ENCODE measurements around the gene NEMP1.

Gene NEMP1

GRCh38 chr12:57106021-57106708, 27.6 kb upstream of the NEMP1 start:
- peak in 1 of 2 experiments; percentile 9 for DNase-seq

GRCh38 chr12:57105011-57105753, 26.6 kb upstream of the NEMP1 start:
- DNase-seq = no peak

- DNase-seq = no peak
These were observed 25.8 kb upstream of the NEMP1 start for GRCh38 chr12:57104292-57104910.

- DNase-seq = no peak
These were observed 25.3 kb upstream of the NEMP1 start for GRCh38 chr12:57103856-57104255.

- no peak for DNase-seq
These were observed 23.5 kb upstream of the NEMP1 start for GRCh38 chr12:57101892-57102695.

GRCh38 chr12:57099766-57100165, 21.2 kb upstream of the NEMP1 start:
- no peak for DNase-seq

GRCh38 chr12:57099047-57099714, 20.6 kb upstream of the NEMP1 start:
- no peak for DNase-seq

- DNase-seq = peak in 1 of 2 experiments; percentile 33
These were observed 20.0 kb upstream of the NEMP1 start for GRCh38 chr12:57098546-57098945.

GRCh38 chr12:57097554-57097835, 18.9 kb upstream of the NEMP1 start:
- DNase-seq = no peak

- no peak for DNase-seq
These were observed 18.4 kb upstream of the NEMP1 start for GRCh38 chr12:57096748-57097553.

- DNase-seq = no peak
These were observed 17.5 kb upstream of the NEMP1 start for GRCh38 chr12:57096099-57096572.

- no peak for DNase-seq
These were observed 16.8 kb upstream of the NEMP1 start for GRCh38 chr12:57095440-57095839.

- no peak for DNase-seq
These were observed 15.9 kb upstream of the NEMP1 start for GRCh38 chr12:57094208-57095160.

GRCh38 chr12:57093415-57094207, 15.0 kb upstream of the NEMP1 start:
- DNase-seq = no peak

- DNase-seq = no peak
These were observed 14.4 kb upstream of the NEMP1 start for GRCh38 chr12:57092876-57093414.

GRCh38 chr12:57092529-57092862, 13.9 kb upstream of the NEMP1 start:
- no peak for DNase-seq

GRCh38 chr12:57091638-57092528, 13.3 kb upstream of the NEMP1 start:
- DNase-seq = no peak

- no peak for DNase-seq
These were observed 12.5 kb upstream of the NEMP1 start for GRCh38 chr12:57090924-57091637.
